SH-SY5Y (cell line): ENCODE data around the gene HOXD9.

Source experiments
- GATA2 ChIP-seq: IDR thresholded peaks from 2 replicates; pipeline ENCODE4 v1.6.1; 2011; ENCODE audit warnings: mild to moderate bottlenecking, low read depth, low read length
- GATA3 ChIP-seq: IDR thresholded peaks from 2 replicates; pipeline ENCODE4 v1.6.1; 2011; ENCODE audit warnings: low read depth, mild to moderate bottlenecking, low read length, moderate library complexity

The HOXD9 gene

DNA sequence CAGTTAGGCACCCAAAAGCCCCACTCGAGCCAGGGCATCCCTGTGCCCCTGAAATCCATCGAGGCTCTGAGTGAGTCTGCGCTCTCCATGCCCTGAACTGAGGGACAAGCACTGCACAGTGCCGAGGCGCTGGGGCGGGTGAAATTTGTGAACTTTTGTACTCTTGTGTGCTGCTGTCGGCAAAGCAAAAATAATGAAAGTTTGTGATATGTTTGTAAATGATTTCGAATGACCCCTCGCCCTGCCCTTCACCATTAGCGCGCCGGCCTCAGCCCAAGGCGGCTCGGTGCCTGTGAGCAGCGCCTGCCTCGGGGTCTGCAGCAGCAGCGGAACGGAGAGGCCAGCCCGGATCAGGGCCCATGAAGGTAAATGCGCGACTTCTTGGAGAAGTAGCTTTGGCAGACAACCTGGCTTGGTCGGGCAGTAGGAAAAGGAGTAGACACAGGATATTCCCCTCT is 27.0 kb downstream of the HOXD9 start:
- TF ChIP-seq GATA2 (no peak), GATA3 (no peak)

DNA sequence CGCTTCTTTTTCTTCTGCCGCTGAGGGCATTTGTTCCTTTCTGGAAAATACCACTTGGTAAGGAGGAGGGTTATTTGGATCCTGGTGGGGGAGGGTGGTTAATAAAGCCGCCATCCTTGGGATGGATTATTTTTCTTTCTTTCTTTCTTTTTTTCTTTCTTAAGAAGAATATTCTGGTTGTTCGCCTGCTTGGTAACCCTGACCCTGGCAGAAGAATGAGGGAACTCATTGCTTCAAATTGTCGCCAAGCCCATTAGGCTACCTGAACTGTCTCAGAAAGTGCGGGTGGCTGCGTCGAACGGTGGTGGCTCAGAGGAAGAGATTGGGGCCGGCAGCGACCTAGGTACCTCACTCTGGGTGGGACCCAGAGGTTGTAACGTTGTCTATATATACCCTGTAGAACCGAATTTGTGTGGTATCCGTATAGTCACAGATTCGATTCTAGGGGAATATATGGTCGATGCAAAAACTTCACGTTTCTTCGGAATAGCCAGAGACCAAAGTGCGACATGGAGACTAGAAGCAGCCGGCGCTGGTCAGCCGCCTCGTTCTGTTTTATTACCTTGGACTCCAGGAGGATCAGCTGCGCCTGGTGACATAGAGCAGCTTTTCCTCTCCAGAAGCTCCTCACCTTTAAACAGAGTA is 27.5 kb downstream of the HOXD9 start:
- TF ChIP-seq GATA2: no peak
- TF ChIP-seq GATA3: no peak

DNA sequence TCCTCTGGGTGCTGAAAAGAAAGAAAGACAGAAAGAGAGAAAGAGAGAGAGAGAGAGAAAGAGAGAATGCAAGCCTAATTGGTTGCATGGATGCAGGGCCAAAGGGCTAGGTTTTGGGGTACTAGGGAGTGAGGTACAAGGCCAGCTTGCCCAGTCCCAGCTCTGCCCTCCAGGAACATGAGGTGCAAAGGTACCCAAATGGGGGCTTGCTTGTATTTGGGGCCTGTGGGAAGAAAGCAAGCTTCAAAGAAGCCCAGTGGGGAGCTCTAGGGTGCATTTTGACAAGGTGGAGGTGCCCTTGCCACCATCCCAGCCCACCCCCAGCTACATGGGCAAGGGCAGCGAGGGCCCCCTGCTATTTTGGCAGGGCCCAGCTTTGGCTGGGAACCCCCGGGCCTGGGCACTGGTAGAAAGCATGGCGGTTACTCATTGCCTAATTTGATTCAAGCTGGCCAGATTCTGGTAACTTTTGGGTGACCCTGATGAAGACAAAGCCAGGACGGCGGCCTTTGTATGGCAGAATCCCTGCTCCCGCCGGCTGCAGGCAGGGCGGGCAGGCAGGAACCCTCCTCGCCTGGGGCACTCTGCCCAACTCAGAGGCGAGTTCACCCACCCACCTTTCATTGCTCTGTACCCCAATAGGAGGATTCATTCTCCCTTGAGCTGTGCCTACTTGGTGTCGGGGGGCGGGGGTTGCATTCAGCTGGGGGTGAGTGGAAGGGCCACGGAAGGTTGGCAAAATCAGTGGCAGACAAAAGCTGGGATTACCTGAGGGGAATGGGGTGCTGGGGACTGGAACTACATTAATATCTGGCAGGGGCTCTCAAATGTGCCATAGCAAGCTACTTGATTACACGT is 28.3 kb downstream of the HOXD9 start:
- TF ChIP-seq GATA2: no peak
- no peak for TF ChIP-seq GATA3

DNA sequence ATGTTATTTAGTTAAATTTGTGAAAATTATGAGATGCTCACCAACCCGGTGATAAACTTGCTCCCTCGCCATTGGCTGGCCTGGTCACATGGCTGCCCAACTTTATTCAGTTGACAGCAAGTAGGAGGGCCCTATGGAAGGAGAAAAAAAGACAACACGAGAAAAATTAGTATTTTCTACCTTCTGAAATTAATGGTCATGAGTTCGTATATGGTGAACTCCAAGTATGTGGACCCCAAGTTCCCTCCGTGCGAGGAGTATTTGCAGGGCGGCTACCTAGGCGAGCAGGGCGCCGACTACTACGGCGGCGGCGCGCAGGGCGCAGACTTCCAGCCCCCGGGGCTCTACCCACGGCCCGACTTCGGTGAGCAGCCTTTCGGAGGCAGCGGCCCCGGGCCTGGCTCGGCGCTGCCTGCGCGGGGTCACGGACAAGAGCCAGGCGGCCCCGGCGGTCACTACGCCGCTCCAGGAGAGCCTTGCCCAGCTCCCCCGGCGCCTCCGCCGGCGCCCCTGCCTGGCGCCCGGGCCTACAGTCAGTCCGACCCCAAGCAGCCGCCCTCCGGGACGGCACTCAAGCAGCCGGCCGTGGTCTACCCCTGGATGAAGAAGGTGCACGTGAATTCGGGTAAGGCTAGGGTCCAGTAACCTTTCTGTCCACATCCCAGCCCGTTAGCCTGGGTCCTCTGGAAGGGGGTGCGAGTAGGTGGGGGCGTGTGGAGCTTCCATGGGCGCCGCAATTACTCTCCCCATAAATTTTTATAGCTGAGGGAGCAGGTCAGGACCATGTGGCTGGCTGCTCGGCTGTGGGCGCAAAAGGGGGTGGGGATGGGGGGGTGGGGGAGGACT is 29.1 kb downstream of the HOXD9 start, which contains the start of gene HOXD4:
Gene HOXD4 (plus strand): TSS at position 109 of the 846 bp plus-strand sequence. CDS start 84 bp downstream, at position 193.
- TF ChIP-seq GATA2: no peak
- TF ChIP-seq GATA3: no peak

DNA sequence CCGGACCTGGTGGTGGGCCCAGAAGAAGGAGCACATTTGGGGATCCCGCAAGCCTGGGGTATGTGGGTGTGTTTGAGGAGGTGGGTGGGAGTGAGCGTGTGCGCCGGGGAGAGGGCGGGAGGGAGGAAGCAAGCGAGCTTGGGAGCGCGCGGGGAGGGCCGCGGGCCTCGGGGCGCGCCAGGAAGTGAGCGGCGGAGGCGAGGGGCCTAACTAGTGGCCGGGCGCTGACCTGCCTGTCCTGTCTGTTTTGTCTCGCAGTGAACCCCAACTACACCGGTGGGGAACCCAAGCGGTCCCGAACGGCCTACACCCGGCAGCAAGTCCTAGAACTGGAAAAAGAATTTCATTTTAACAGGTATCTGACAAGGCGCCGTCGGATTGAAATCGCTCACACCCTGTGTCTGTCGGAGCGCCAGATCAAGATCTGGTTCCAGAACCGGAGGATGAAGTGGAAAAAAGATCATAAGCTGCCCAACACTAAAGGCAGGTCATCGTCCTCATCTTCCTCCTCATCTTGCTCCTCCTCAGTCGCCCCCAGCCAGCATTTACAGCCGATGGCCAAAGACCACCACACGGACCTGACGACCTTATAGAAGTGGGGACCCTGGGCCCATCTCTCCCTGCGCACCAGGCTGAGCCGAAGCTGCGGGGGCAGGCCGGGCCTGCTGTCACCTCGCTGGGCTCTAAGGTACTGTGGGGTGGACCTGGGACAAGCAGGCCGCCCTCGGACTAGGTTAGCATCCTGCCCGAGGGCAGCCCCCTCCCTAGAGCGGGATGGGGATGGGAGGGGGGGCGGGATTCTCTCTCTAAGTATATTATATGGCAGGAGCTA is 30.0 kb downstream of the HOXD9 start:
- no peak for TF ChIP-seq GATA3
- TF ChIP-seq GATA2: no peak

DNA sequence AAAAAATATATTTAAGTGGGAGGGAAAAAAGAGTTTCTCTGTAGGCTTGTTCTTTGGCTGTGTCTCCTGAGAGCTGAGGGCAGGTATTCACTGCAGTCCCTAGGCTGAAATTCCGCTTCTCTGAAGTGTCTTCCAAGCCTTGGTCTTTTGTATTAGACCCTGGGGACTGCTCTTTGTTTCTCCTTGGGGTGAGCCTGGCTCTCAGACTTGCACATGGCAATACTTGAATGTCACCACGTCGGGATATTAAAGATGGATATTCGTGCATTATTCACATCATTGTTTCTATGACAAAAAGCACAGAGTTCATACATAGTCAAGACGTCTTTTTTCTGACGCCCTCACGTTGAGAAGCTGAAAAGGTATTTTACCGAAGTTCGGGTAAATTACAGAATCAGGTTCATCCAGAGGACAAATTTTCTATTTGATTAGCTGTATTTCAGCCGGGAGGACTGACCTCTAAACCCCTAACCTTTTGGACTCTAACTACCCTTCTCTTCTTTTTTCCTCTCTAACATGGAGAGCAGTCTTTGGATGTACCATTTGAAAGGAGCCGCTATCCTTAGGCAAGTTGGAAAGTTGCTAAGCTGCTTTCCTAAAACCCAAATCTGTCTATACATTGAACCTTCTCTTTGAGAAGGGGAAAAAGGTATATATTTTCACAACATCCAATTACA is 32.2 kb downstream of the HOXD9 start:
- TF ChIP-seq GATA3: no peak

DNA sequence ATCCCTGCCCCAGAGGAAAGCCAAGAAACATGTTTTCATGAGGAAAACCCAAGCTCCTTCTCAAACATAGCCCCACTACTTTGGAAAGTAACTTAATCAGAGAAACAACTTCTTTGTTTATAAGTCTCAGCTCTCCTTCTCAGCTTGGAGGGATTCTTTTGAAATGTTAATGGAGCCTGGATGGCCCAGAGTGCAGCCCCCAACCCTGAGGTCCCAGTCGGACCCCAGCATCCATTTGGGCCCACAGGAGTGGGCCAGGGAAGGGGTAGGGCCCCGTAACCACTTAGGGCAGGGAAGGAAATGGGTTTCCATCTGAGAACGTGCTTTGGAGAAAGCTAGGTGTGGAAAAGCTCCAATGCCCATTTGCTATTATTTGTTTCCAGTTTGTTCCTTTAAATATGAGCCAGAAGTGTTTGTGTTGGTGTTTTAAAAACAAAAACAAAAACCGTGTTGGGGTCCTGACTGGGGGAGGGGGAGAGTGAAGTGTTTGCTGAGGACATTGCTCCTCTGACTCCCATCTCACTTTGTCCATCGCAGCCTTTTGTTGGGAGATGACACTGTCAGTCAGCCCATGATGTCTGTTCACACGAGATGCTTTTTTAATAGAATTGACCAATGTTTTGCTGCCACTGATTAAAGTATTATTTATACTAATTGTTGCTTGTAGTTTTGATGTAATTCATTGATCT is 33.0 kb downstream of the HOXD9 start:
- TF ChIP-seq GATA2: no peak
- no peak for TF ChIP-seq GATA3

DNA sequence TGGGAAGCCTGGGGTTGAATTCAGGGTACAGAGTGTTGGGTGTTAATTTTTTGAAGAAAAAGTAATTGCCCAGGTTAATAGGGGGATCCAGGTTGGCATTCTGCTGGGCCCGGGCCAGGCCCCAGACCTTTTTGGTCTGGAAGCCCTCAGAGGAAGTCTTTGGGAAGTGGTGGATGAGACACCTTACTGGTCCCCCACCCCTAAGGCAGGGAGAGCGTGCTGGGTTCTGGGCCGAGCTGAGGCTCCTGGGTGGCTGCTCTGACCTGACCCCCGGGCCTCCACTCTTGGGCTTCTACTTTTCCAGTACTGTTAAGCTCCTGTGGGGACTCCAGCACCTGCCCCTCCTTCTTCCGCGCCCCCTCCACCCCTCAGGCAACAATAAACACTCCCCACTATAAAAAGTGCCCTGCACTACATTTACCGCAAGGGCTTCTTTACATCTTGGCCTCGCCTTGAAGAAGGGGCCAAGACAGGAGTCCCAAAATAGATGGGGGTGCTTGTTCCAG is 33.8 kb downstream of the HOXD9 start:
- TF ChIP-seq GATA3 (no peak), GATA2 (no peak)

DNA sequence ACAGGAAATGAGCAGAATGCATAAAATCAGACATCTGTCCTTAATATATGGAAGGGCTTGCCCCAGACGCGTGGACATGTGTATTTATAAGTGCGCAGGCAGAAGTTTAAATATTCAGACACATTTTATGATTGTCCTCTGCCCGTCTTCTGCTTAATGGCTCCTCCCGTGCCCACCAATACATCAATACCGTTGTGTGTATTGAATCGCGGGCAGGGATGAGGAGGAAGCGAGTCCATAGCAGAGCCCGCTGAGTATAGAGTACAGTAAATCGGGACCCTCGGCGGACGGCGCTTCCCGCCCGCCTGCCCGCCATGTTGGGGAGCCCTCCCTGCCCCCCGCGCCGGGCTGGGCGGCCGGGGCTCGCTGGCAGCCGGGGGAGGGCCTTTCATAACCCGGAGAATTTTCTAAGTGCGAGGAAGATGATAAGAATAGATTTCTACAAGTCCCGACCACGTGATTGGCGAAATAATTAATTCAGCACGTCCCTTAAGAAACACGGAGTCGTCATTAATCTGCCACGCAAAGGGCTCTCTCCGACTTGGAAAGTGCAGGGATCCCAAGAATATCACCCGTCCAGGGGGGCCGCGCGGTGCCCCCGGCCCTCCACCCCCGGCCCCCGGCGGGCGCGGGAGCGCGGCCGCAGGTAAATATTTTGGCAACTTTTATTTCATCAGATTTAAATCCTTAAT is 34.4 kb downstream of the HOXD9 start, which contains the start of gene HOXD3:
Gene HOXD3 (plus strand): TSS at position 501 of the 692 bp plus-strand sequence. CDS start 11,808 bp downstream, outside the sequence.
- TF ChIP-seq GATA3 (no peak), GATA2 (no peak; the same call in 1 of the 2 replicates)

DNA sequence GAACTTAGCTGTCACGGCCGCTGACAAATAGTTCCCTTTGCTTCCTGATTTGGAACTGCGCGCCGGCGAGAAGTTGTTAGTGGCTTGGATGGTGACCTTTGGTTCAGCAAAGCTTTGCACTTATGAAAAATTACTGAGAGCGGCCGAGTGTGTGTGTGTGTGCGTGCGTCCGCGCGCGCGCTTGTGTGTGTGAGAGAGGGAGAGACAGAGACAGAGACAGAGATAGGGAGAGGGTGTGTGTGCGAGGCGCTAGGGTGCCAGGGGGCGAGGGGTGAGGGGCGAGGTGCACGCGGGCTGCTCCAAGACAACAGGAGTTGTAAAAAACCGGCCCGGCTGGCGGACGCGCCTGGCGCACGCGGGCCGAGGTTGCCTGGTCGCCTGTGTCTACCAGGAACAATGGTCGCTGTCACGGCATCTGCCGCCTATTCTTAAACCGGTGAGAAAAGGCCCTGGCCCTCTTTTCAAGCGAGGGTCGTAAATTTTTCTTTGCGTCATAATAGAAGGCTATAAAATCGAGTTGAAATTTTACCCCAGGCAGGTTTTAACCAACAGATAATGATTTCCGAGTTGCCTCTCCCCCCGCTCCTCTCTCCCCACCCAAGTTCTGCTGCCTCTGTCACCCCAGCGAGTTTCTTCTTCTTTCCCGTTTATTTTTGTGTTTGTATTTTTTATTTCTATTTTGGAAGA is 35.1 kb downstream of the HOXD9 start:
- TF ChIP-seq GATA2: peak; percentile 16; the same call in 1 of the 2 replicates
- TF ChIP-seq GATA3: no peak

DNA sequence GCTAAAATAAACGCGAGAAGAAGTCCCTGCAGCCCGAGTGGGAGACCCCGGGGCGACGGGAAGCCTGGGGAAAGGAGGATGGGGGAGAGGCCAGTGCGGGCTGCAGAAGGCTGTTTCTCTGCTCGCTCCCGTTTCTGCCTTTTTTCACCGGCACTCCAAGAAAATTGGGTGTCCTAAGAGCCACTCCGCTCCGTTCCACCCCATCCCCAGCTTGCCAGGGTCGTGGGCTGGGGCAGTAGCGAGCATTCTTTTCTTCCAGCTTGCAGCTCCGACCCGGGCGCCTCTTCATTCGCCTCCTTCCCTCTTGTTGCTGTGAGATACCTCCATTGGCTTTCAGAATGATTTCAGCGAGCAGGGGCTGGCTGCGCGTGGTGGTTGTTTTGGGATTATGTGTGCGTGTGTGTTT is 35.7 kb downstream of the HOXD9 start:
- TF ChIP-seq GATA3: no peak
- TF ChIP-seq GATA2: no peak
